ENCODE measurements around the gene CYP1B1. TPM values are rescaled to one million over a fixed set of nuclear protein-coding genes. Genes with fewer than 3 reads are reported as not detected.

Gene CYP1B1
- total and polyA plus RNA-seq, 2 of the 13 experiments (the other 11 are each of a cell fraction or from before 2014, with no cell fraction given): not detected

GRCh38 chr2:38115216-38116032 is 39.5 kb upstream of the CYP1B1 start (continued):
- TF ChIP-seq ZZZ3 (CRISPR knock-in tag; IDR thresholded peaks at IDR 0.05; ENCODE audit: borderline replicate concordance) (no peak), CEBPG (CRISPR knock-in tag; IDR thresholded peaks at IDR 0.05) (0 out of 2 replicates have a peak, but pooled peaks have one; percentile 15), KDM2A (CRISPR knock-in tag; IDR thresholded peaks at IDR 0.05; ENCODE audit: borderline replicate concordance, low read depth) (no peak), ZNF678 (CRISPR knock-in tag; IDR thresholded peaks at IDR 0.05) (no peak), ZNF652 (CRISPR knock-in tag; IDR thresholded peaks at IDR 0.05; ENCODE audit: borderline replicate concordance, low read depth) (no peak), MZF1 (CRISPR knock-in tag; IDR thresholded peaks at IDR 0.05; ENCODE audit: borderline replicate concordance) (no peak), ZNF580 (CRISPR knock-in tag; IDR thresholded peaks at IDR 0.05; ENCODE audit: borderline replicate concordance, low read depth) (no peak), ADNP (CRISPR knock-in tag; IDR thresholded peaks at IDR 0.05) (no peak), ZNF318 (CRISPR knock-in tag; IDR thresholded peaks at IDR 0.05) (no peak), FOXA3 (CRISPR knock-in tag; IDR thresholded peaks at IDR 0.05) (peak; percentile 22; the same call in 1 of the 2 replicates), AGO2 (optimal IDR thresholded peaks at IDR 0.05; ENCODE audit: low read depth, low read length) (no peak), ZNF501 (CRISPR knock-in tag; IDR thresholded peaks at IDR 0.05) (no peak), RAD21 (CRISPR knock-in tag; IDR thresholded peaks at IDR 0.05) (peak; percentile 79), SMAD3 (CRISPR knock-in tag; IDR thresholded peaks at IDR 0.05) (no peak), POGZ (CRISPR knock-in tag; IDR thresholded peaks at IDR 0.05) (no peak), DDIT3 (CRISPR knock-in tag; IDR thresholded peaks at IDR 0.05) (no peak), FUBP1 (CRISPR knock-in tag; IDR thresholded peaks at IDR 0.05; ENCODE audit: borderline replicate concordance) (no peak)
- TF ChIP-seq, protein P1, sequence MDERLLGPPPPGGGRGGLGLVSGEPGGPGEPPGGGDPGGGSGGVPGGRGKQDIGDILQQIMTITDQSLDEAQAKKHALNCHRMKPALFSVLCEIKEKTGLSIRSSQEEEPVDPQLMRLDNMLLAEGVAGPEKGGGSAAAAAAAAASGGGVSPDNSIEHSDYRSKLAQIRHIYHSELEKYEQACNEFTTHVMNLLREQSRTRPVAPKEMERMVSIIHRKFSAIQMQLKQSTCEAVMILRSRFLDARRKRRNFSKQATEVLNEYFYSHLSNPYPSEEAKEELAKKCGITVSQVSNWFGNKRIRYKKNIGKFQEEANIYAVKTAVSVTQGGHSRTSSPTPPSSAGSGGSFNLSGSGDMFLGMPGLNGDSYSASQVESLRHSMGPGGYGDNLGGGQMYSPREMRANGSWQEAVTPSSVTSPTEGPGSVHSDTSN (CRISPR knock-in tag; IDR thresholded peaks at IDR 0.05): no peak
